GM10248 (cell line): ENCODE measurements around the gene SRCIN1.

Source experiments
- CTCF ChIA-PET: fragments of 300-600 bp; sonication (Branson Sonifier 250); formaldehyde crosslinking; extraction: SDS; loops from one replicate; lab custom pipeline; 2021; ENCODE audit warnings: antibody characterized with exemption; lab: Yijun Ruan, JAX
- POLR2A ChIA-PET: fragments of 350-650 bp; sonication (Branson Sonifier 250); formaldehyde crosslinking; extraction: SDS; loops from one replicate; lab custom pipeline; 2020; ENCODE audit warnings: antibody characterized with exemption; lab: Yijun Ruan, JAX
- DNase-seq: peaks from one replicate; pipeline ENCODE4 v3.0.0; 2012; ENCODE audit errors: extremely low spot score
- TF ChIP-seq, protein P1 (sequence below): IDR thresholded peaks from 2 replicates; pipeline ENCODE4 v1.5.1; 2012; ENCODE audit warnings: mild to moderate bottlenecking, low read depth; ENCODE audit errors: extremely low read depth, missing control alignments, control extremely low read depth

Gene SRCIN1

DNA sequence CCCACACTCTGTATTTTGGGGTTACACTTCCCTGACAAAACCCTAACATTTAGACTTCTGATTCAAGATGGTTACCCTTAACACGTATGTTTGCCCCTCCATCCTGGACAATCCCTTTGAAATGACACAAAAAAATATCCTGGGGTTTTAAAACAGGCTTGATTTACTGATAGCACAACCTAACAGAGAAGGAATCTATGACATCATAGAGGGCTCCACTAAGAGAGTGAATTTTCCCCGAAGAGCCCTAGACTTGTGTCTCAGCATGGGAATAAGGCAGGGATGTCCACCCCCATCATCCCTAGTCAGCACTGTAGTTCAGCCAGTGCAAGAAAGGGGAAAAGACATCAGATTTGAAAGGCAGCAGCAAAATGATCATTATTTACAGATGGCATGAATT lies 15.8 kb upstream of the SRCIN1 start:
- TF ChIP-seq, protein P1, sequence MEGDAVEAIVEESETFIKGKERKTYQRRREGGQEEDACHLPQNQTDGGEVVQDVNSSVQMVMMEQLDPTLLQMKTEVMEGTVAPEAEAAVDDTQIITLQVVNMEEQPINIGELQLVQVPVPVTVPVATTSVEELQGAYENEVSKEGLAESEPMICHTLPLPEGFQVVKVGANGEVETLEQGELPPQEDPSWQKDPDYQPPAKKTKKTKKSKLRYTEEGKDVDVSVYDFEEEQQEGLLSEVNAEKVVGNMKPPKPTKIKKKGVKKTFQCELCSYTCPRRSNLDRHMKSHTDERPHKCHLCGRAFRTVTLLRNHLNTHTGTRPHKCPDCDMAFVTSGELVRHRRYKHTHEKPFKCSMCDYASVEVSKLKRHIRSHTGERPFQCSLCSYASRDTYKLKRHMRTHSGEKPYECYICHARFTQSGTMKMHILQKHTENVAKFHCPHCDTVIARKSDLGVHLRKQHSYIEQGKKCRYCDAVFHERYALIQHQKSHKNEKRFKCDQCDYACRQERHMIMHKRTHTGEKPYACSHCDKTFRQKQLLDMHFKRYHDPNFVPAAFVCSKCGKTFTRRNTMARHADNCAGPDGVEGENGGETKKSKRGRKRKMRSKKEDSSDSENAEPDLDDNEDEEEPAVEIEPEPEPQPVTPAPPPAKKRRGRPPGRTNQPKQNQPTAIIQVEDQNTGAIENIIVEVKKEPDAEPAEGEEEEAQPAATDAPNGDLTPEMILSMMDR: no peak
- ChIA-PET POLR2A (no interaction called here), CTCF (no interaction called here)
- DNase-seq: no peak

DNA sequence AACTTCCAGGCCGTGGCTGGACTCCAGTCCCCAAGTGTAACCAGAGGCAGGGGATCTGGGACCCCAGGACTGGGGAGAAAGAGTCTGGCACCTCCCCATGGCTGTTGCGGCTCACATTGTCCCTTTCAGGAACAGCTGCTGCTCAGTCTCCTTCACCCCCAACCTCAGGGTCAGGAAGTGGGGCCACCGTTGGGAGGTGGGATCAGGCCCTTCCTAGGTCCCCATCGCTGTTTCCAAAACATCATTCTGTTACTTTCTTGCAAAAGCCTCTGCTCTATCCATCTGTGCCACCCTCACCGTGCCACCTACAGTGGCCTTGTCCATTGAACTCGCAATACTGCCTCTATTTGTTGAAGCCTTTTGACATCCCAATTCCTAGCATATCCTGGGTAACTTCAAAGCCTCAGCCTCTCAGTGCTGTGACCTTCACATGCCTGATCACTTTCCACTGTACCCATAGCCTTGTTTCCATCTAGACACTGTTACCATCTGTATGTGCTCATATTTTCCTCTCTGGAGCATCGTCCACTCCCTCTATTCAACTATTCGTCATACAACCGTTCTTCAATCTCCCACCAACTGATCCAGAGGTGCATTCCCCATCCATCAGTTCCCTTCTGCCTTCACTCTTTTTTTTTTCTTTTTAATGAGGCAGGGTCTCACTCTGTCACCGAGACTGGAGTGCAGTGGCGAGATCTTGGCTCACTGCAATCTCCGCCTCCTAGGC lies 15.0 kb upstream of the SRCIN1 start:
- TF ChIP-seq, protein P1: no peak
- ChIA-PET CTCF (interaction anchor here (0.7 to 1.4 kb wide), 2 partner anchors 14 to 63 kb away, joined by 3 to 4 read pairs; no protein-coding TSS in a partner anchor), POLR2A (no interaction called here)
- DNase-seq: no peak

GRCh38 chr17:38619937-38620550 lies 14.3 kb upstream of the SRCIN1 start:
- ChIA-PET POLR2A (no interaction called here), CTCF (interaction anchor here (0.7 to 1.4 kb wide), 2 partner anchors 13 to 62 kb away, joined by 3 to 4 read pairs; no protein-coding TSS in a partner anchor)
- no peak for DNase-seq
- TF ChIP-seq, protein P1: no peak

GRCh38 chr17:38619451-38619795 lies 13.7 kb upstream of the SRCIN1 start:
- ChIA-PET POLR2A (no interaction called here), CTCF (interaction anchor here (1.4 kb wide), 1 partner anchor 13 kb away, joined by 4 read pairs; no protein-coding TSS in a partner anchor)
- no peak for DNase-seq
- TF ChIP-seq, protein P1: no peak

- CTCF ChIA-PET: interaction anchor here (1.4 to 3.5 kb wide), 7 partner anchors 11 to 70 kb away, joined by 3 to 18 read pairs (median 6); no protein-coding TSS in a partner anchor
These were observed 12.4 kb upstream of the SRCIN1 start for GRCh38 chr17:38617967-38618760.

More at GRCh38 chr17:38617967-38618760, 12.4 kb upstream of the SRCIN1 start:
- TF ChIP-seq, protein P1: no peak
- no peak for DNase-seq
- POLR2A ChIA-PET: no interaction called here
